HG02759 (cell line): Measurements from ENCODE around the gene TRIL.

ENCODE experiments used
- ATAC-seq: cut with Tn5 transposase; IDR thresholded peaks from one replicate; pipeline ENCODE4 v1.9.1; 2021; ENCODE audit warnings: mild to moderate bottlenecking, moderate library complexity; ENCODE audit not compliant: unreplicated experiment

Gene TRIL

DNA sequence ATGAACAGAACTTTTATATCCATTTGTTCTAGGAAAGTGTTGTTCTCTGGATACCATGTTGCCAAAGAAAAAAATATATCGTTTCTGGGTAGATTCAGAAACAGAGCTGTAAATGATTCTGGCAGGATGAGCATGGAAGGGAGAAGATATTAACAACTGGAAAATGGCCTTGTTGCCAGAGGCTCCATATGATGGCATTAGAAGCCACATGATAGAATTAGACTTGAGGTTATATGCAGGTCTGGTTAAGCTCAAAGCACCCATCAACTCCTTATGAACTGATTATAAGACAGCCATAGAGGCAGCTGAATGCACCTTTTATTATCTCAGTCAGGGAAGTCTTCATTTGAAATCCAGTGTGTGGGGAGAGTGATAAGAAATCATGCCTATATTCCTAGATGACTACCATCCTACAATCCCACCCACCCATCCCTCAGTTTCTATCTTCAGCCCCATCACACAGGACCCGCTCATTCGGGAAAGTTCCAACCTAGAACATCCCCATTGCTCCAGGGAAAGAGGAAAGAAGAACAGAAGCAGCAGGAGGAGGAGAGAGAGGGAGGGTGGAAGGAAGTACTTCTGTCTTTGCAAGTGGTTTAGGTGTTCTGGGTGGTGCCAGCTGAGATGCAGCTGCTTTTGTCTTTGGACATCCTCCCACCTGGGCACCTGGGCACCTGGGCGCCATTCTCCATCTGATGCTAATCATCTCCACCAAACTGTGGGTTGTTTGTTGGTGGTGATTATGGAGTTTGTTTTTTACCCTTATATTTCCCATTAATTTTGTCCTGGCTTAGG is 25.5 kb upstream of the TRIL start:
- no peak for ATAC-seq

GRCh38 chr7:28981161-28981465 is 23.0 kb upstream of the TRIL start:
- ATAC-seq: no peak

DNA sequence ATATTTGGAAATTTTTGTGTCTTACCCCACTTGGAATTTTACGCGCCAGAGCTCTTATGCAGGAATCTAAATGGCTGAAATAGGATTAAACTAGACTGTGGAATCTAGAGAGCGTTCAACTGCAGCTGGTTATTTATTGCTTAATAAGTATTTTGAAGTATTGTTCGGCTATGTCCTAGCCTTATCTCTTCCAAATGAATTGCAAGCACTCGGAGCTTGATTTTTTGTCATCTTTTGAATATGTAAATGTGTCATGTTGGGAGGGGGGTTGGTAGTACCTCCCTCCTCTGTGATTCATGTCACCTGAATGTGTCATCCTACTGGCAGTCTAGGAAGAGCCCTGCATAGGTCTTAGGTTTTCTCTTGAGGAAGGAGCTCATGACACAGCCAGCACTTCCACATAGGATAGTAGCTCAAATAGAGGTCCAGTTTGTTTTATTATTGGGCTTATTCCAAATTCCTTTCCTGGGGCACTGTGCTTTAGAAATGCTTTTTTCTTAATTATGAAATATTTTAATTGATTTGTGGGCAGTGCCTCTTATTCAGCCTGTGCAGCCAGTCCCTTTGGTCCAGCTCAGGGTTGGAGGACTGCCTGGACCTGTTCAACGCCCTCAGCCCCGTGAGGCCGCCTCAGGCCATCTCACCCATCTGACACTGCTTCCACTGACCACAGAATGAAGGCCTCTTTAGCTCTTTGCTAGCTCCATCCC is 22.5 kb upstream of the TRIL start:
- ATAC-seq: no peak

GRCh38 chr7:28979776-28980175 is 21.6 kb upstream of the TRIL start:
- no peak for ATAC-seq

DNA sequence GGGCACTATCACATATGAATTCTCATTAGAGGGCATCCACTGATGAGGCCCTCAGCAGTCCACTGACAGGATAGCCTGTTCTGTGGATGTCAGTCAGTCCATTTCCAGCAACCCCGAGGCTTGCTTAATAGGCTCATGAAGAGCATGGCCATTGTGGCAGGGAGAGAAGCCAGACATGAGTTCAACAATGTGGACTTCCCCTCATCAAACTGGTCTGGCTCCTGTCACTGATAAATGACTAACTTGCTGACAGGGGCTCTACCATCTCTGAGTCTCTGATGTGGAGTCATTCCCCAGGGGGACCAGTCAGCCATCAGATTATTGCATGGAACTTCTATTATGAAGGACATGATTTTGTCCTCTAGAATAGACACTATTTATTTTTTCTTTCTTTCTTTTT is 19.8 kb upstream of the TRIL start:
- ATAC-seq: no peak

DNA sequence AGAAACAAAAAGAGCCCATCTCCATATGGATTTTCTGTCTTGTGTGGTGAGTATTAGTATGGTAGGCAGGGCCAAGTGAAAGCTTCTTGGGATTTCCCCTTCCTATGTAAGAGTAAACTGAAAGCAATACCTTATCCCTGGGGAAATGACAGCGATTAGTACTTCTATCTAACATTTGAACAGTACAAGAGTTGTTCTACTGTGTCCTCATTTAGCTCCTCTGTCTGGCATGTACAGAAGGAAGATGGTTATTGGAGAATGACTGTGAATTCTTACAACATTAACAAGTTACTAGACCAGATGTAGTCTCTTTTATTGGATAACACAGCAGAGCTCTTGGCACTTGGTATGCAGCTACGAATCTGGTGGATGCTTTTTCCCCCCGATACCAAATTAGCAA is 17.9 kb upstream of the TRIL start:
- no peak for ATAC-seq

- no peak for ATAC-seq
Measured at GRCh38 chr7:28973591-28973990, 15.5 kb upstream of the TRIL start.

- ATAC-seq: no peak
Measured at GRCh38 chr7:28964056-28964455, 5.9 kb upstream of the TRIL start.

DNA sequence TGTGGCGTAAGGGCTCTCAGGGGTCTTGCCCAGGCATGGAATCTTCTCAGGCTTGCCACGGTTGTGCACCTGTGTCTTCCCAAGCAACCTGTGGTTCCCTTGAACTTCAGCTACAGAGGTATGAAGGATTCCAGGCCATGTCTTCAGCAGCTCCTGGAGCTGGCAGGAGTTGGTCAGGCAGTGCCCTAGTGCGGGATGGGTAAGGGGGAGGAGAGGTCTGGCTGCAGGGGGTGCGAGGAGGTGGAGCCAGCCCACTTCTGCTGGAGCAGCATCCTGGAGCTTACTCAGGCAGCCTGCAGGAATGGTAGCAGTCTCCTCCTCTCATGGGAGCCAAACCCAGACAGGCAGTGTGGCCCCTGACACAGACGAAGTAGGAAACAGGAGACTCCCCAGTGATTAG is 3.8 kb upstream of the TRIL start:
- no peak for ATAC-seq

- no peak for ATAC-seq
Measured at GRCh38 chr7:28960071-28960840, 2.1 kb upstream of the TRIL start.

DNA sequence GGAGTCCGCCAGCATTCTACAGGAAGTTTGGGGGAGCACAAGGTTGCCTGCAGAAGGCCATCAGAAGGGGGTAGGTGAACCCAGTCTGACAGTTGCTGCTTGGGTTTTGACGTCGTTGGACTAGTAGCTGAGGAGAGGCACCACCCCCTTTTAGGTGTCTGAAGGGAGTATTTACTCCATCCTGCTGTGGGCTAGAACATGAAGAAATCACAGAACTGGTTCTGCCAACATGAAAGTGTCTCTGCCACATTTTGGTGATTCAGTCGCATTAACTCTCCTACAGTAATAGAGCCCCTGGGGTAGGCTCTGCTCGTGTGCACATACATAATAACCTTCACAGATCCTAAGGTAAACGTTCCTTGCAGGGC is 834 bp upstream of the TRIL start:
- ATAC-seq: no peak

GRCh38 chr7:28957751-28958234 is 337 bp downstream of the TRIL start:
- no peak for ATAC-seq

GRCh38 chr7:28957064-28957750 is 923 bp downstream of the TRIL start:
- ATAC-seq: no peak

DNA sequence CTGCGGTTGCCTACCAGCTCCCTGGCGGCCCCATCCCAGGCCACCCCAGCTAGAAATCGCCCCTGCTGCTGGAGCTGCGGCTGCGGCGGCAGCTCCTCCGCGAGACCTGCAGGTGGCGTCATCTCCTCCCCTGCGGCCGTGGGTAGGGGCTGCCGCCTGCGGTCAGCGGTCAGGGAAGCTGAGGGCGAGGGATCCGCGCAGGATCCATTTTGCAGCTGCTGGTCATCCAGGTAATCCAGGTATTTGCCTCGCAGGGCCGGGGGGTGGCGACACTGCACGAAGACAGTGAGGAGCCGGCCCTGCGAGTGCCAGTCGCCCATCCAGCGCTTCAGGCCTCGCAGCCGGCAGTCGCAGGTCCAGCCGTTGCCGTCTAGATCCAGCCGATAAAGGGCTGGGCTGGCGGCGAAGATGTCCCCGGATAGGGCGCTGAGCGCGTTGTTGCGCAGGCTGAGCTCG is 1.5 kb downstream of the TRIL start:
- no peak for ATAC-seq

DNA sequence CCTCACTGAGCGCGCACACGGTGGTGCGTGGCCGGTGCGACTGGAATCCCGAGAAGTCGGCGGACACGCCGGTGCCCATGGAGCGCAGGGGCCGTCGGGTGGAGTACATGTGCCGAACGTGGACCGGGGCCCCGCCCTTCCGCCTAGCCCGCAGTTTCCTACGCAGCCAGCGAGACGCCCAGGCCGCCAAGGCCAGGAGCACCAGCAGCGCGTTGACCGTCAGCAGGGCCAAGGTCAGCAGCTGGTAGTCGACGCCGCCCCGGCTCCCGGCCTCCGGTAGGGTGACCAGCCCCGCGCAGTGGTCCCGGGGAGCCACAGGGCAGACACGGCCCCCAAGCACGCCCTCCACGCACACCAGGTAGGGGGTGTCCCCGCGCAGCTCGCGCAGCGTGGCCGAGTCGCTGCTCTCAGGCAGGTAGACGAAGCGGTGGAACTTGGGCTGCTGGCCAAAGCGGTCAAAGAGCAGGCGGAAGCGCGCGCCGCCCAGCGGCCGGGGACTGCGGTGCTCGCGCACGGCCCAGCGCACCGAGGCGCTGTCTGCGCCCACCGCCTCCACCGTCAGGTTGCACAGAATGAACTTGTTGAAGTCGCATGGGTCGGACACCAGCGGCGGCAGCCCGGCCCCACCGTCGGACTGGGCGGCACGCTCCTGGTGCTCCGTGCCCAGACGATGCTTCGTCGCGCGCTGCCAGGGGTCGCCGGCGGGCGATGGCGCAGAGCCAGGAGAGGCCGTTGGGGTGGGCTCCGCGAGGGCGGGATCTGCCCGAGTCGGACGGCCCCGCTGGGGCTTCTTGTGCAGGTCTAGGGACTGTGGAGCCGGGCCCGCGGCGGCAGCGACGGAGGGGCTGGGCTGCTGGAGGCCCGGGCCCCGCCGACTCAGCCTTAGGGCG is 2.2 kb downstream of the TRIL start:
- no peak for ATAC-seq

DNA sequence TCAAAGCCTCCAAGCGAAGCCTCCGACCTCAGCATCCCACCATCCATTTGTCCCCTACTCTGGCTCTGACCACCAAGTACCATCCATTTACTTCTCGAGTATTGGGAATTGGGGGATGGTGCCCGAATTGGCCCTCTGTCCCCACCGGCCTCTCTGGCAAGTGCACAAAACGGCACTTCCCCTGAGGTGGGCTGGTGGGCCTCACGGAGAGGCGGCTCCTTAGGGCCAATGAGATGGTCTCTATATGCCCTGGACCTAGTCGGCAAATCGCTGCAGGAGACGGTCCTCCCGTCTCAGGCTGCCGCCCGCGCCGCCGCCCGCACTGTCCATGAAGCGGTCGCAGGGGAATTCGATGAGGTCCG is 2.8 kb downstream of the TRIL start:
- ATAC-seq: no peak

GRCh38 chr7:28954946-28955345 is 3.2 kb downstream of the TRIL start:
- no peak for ATAC-seq

DNA sequence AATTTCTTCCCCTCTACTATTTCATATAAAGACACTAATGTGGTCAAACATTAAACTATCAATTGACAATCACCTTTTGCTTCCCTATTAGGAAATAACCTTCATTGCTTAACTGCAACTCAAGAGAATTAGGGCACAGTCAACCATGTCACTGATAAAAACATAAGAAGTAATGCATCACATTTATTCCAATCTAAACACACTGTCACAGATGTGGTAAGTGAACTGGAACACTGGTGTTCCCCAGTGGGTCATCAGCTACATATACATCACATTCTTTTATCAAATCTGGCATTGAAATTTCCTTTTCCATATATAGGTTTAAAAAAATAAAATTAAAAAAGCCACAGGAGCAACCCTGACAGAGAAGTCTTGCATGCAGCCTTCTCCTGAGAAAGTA is 3.7 kb downstream of the TRIL start:
- ATAC-seq: no peak

- no peak for ATAC-seq
Measured at GRCh38 chr7:28953633-28954032, 4.5 kb downstream of the TRIL start.

DNA sequence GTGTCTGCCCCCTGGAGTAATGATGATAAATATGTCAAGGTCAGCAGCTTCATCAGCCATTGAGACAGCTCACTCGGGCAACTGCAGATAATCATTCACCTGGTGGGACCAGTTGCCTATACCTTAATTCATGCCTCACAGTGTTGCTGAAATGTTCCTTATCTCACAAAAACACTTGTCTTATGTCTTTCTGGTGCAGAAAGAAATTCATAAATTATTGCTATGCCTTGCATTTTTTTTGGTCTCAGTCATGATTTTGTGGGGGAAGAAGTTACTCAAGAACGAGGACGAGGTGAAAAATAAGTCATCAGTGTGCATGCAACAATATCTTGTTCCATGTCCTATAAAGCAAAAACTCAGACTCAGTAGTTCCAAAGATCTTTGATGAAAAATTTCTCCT is 16.0 kb downstream of the TRIL start:
- no peak for ATAC-seq
